Measurements from ENCODE around the gene TMEM74B. TPM values are rescaled to one million over a fixed set of nuclear protein-coding genes. Genes with fewer than 3 reads are reported as not detected.

The TMEM74B gene
- total and polyA plus RNA-seq, 4 donors: 0.14 to 3.4 (median 0.59) TPM

- Histone ChIP-seq H3K27me3 (ENCODE audit: control insufficient read depth in 4 of 4, insufficient read depth in 4 of 4, low read length in 3 of 4) (no peaks in the 10 kb centered on the region), H3K4me3 (ENCODE audit: low read depth in 1 of 3, low read length in 3 of 3) (no peak overlapping the region), H3K36me3 (ENCODE audit: control insufficient read depth in 4 of 4, insufficient read depth in 3 of 4, low read depth in 1 of 4, low read length in 3 of 4) (no peaks in the 10 kb centered on the region), H3K27ac (ENCODE audit: low read depth in 1 of 2, low read length in 2 of 2) (no peak overlapping the region), H3K4me1 (ENCODE audit: control insufficient read depth in 4 of 4, insufficient read depth in 4 of 4, low read length in 3 of 4) (no peaks in the 10 kb centered on the region), H3K9me3 (ENCODE audit: control insufficient read depth in 4 of 4, low read length in 3 of 4) (no peaks in the 10 kb centered on the region), H3K9ac (ENCODE audit: low read depth in 1 of 2, low read length in 2 of 2) (no peak overlapping the region)
- DNase-seq (ENCODE audit: low spot score): no peak
- TF ChIP-seq EGR1 (IDR thresholded peaks at IDR 0.05; ENCODE audit: low read depth in 2 of 2): no peak
- no peak for TF ChIP-seq RXRA (IDR thresholded peaks at IDR 0.05)
- no peak for TF ChIP-seq FOXA1 (IDR thresholded peaks at IDR 0.05)
- no peak for TF ChIP-seq TAF1 (conservative IDR thresholded peaks at IDR 0.05)
- no peak for TF ChIP-seq ATF3 (IDR thresholded peaks at IDR 0.05)
- no peak for TF ChIP-seq RAD21 (IDR thresholded peaks at IDR 0.05)
- no peak for TF ChIP-seq HNF4A (conservative IDR thresholded peaks at IDR 0.05)
- TF ChIP-seq CTCF (IDR thresholded peaks at IDR 0.05; ENCODE audit: low read depth, low read length, missing input control): no peak
- TF ChIP-seq HNF4G (IDR thresholded peaks at IDR 0.05): no peak
- no peak for TF ChIP-seq GABPA (IDR thresholded peaks at IDR 0.05 in 1 of 2, conservative IDR thresholded peaks at IDR 0.05 in 1 of 2)
- no peak for TF ChIP-seq REST (IDR thresholded peaks at IDR 0.05)
- TF ChIP-seq SP1 (IDR thresholded peaks at IDR 0.05): no peak
- TF ChIP-seq FOXA2 (IDR thresholded peaks at IDR 0.05): no peak
- TF ChIP-seq, protein P1, sequence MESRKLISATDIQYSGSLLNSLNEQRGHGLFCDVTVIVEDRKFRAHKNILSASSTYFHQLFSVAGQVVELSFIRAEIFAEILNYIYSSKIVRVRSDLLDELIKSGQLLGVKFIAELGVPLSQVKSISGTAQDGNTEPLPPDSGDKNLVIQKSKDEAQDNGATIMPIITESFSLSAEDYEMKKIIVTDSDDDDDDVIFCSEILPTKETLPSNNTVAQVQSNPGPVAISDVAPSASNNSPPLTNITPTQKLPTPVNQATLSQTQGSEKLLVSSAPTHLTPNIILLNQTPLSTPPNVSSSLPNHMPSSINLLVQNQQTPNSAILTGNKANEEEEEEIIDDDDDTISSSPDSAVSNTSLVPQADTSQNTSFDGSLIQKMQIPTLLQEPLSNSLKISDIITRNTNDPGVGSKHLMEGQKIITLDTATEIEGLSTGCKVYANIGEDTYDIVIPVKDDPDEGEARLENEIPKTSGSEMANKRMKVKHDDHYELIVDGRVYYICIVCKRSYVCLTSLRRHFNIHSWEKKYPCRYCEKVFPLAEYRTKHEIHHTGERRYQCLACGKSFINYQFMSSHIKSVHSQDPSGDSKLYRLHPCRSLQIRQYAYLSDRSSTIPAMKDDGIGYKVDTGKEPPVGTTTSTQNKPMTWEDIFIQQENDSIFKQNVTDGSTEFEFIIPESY (IDR thresholded peaks at IDR 0.05): no peak
- TF ChIP-seq NR2F2 (IDR thresholded peaks at IDR 0.05): no peak
- TF ChIP-seq JUND (IDR thresholded peaks at IDR 0.05): no peak
- TF ChIP-seq, protein P2, sequence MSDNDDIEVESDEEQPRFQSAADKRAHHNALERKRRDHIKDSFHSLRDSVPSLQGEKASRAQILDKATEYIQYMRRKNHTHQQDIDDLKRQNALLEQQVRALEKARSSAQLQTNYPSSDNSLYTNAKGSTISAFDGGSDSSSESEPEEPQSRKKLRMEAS (IDR thresholded peaks at IDR 0.05): no peak
- no peak for TF ChIP-seq YY1 (IDR thresholded peaks at IDR 0.05)
- WGBS: 94% methylated on average over 8 of the region's 8 CpGs
These were observed 21.0 kb upstream of the TMEM74B start for GRCh38 chr20:1205802-1206201.

Measured in liver (tissue), 9 donors.